Measurements from ENCODE around the gene BCL6. TPM values are rescaled to one million over a fixed set of nuclear protein-coding genes. Genes with fewer than 3 reads are reported as not detected.

BCL6 gene
- total and polyA plus RNA-seq, 9 of the 15 experiments (the other 6 are each of a cell fraction or from before 2014, with no cell fraction given), result 0.08 to 3.5 (median 1.6) TPM

- no peak for TF ChIP-seq NCOA6 (IDR thresholded peaks at IDR 0.05)
- TF ChIP-seq ZNF77 (CRISPR knock-in tag; IDR thresholded peaks at IDR 0.05), result no peak
- no peak for TF ChIP-seq ZNF24 (IDR thresholded peaks at IDR 0.05)
- TF ChIP-seq TRIM28 (IDR thresholded peaks at IDR 0.05), result no peak
- no peak for TF ChIP-seq ATF7 (IDR thresholded peaks at IDR 0.05)
- TF ChIP-seq CBX3 (IDR thresholded peaks at IDR 0.05; ENCODE audit: borderline replicate concordance in 1 of 2, low read length in 2 of 2), result no peak
- no peak for TF ChIP-seq MAFK (IDR thresholded peaks at IDR 0.05; ENCODE audit: low read length)
- no peak for TF ChIP-seq UBTF (IDR thresholded peaks at IDR 0.05; ENCODE audit: borderline replicate concordance in 1 of 2, low read depth in 2 of 2, low read length in 2 of 2)
- TF ChIP-seq ZNF133 (CRISPR knock-in tag; IDR thresholded peaks at IDR 0.05), result no peak
- TF ChIP-seq CBFA2T2 (conservative IDR thresholded peaks at IDR 0.05), result no peak
- no peak for TF ChIP-seq STAT5B (CRISPR knock-in tag; IDR thresholded peaks at IDR 0.05)
Measured at GRCh38 chr3:187726564-187726963, 18.7 kb downstream of the BCL6 start (continued).
